GM12891 (cell line): ENCODE data around the gene PPP2R5E.

Source experiments
- PAX5 ChIP-seq: IDR thresholded peaks from 2 replicates; pipeline ENCODE4 v1.6.1; 2011; ENCODE audit warnings: low read length, moderate library complexity, mild to moderate bottlenecking; ENCODE audit not compliant: insufficient read depth, severe bottlenecking
- POLR2A ChIP-seq: IDR thresholded peaks from 2 replicates; pipeline ENCODE4 v1.6.1; 2011; ENCODE audit warnings: low read depth, low read length, control low read depth
- POLR2AphosphoS5 ChIP-seq: IDR thresholded peaks from 2 replicates; pipeline ENCODE4 v1.6.1; 2011; ENCODE audit warnings: low read depth, low read length, control low read depth
- POU2F2 ChIP-seq: IDR thresholded peaks from 2 replicates; pipeline ENCODE4 v1.6.1; 2011; ENCODE audit warnings: low read depth, mild to moderate bottlenecking, control low read depth, low read length, moderate library complexity
- SPI1 ChIP-seq: IDR thresholded peaks from 2 replicates; pipeline ENCODE4 v1.6.1; 2011; ENCODE audit warnings: low read depth, low read length, control low read depth
- TAF1 ChIP-seq: IDR thresholded peaks from 2 replicates; pipeline ENCODE4 v1.6.1; 2011; ENCODE audit warnings: low read depth, low read length, control low read depth

DNA sequence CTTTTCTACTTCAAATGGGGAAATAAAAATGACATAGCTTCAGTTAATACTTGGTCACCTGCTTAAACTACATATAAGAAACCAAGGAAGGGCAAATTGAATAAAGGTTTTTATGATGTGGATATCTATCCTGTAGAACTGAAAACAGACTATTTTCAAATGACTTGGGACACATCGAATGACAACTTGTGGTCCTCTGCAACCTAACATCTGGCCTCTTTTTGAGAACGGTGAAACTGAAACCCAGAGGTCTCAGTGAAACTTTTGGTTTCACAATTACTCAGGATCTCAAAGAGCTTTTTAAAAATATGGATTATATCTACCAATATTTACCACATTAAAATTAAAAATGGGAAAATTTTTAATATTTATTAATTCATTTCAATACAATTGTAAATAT is 65.2 kb downstream of the PPP2R5E start:
- TF ChIP-seq POLR2A, result no peak
- no peak for TF ChIP-seq TAF1
- no peak for TF ChIP-seq POLR2AphosphoS5
- TF ChIP-seq SPI1, result no peak
- no peak for TF ChIP-seq PAX5
- TF ChIP-seq POU2F2, result no peak
